SJCRH30 (cell line): ENCODE data around the gene EPS15. TPM values are rescaled to one million over a fixed set of nuclear protein-coding genes. Genes with fewer than 3 reads are reported as not detected.
"Not testable (repeated sequence)": the region's sequence is repeated elsewhere in the genome, so short reads cannot be mapped to it uniquely, and the experiment has no call there.

Source experiments
- DNase-seq, 2 experiments: peaks; one replicate each; pipeline ENCODE4 v3.0.0-alpha.2; 2015 to 2020
- H3K27ac ChIP-seq: fragments of 250-450 bp; sonication (Bioruptor Pico); 2 replicates; pipeline ENCODE4 v1.5.1; 2020; ENCODE audit warnings: mild to moderate bottlenecking, moderate library complexity
- H3K27me3 ChIP-seq: fragments of 250-450 bp; sonication (Bioruptor Pico); 2 replicates; pipeline ENCODE4 v1.5.1; 2020; ENCODE audit warnings: mild to moderate bottlenecking, moderate library complexity
- H3K36me3 ChIP-seq: fragments of 250-450 bp; sonication (Bioruptor Pico); 2 replicates; pipeline ENCODE4 v1.5.1; 2020; ENCODE audit warnings: mild to moderate bottlenecking, moderate library complexity
- H3K4me1 ChIP-seq: fragments of 250-450 bp; sonication (Bioruptor Pico); 2 replicates; pipeline ENCODE4 v1.5.1; 2020; ENCODE audit warnings: mild to moderate bottlenecking, moderate library complexity
- H3K4me3 ChIP-seq: fragments of 250-450 bp; sonication (Bioruptor Pico); 2 replicates; pipeline ENCODE4 v1.5.1; 2020; ENCODE audit warnings: mild to moderate bottlenecking, moderate library complexity
- H3K9me3 ChIP-seq: fragments of 250-450 bp; sonication (Bioruptor Pico); replicated peaks from 2 replicates; pipeline ENCODE4 v1.5.1; 2020; ENCODE audit warnings: mild to moderate bottlenecking, moderate library complexity
- total RNA-seq: library from RNA; depleted of rRNA; stranded (reverse); fragments of >200 nt; shearing (Covaris generic); gene quantifications from 2 replicates; pipeline ENCODE4 v1.2.3, GENCODE V29; 2014

Gene EPS15
- total RNA-seq, 1 experiment from 2014 or later = 34.7 TPM

DNA sequence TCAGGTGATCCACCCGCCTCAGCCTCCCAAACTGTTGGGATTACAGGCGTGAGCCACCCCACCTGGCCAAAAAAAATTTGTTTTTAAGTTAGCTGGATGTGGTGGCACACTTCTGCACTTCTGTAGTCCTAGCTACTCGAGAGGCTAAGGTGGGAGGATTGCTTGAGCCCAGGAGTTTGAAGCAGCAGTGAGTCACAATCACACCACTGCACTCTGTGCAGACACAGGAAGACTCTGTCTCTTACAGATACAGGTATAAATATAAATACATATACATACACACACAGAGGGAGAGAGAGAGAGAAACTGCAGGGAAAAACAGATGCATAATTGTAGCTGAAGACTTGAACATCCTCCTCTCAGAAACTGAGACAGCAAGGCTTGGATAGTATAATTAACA lies 34.8 kb upstream of the EPS15 start:
- no peaks in the 10 kb centered on the region for H3K27me3 ChIP-seq
- H3K36me3 ChIP-seq = no peaks in the 10 kb centered on the region
- peaks cover 10% of the 10 kb centered on the region for H3K4me1 ChIP-seq
- no peak overlapping the region for H3K27ac ChIP-seq
- H3K9me3 ChIP-seq = no peaks in the 10 kb centered on the region
- no peak overlapping the region for H3K4me3 ChIP-seq
- DNase-seq = no peak

DNA sequence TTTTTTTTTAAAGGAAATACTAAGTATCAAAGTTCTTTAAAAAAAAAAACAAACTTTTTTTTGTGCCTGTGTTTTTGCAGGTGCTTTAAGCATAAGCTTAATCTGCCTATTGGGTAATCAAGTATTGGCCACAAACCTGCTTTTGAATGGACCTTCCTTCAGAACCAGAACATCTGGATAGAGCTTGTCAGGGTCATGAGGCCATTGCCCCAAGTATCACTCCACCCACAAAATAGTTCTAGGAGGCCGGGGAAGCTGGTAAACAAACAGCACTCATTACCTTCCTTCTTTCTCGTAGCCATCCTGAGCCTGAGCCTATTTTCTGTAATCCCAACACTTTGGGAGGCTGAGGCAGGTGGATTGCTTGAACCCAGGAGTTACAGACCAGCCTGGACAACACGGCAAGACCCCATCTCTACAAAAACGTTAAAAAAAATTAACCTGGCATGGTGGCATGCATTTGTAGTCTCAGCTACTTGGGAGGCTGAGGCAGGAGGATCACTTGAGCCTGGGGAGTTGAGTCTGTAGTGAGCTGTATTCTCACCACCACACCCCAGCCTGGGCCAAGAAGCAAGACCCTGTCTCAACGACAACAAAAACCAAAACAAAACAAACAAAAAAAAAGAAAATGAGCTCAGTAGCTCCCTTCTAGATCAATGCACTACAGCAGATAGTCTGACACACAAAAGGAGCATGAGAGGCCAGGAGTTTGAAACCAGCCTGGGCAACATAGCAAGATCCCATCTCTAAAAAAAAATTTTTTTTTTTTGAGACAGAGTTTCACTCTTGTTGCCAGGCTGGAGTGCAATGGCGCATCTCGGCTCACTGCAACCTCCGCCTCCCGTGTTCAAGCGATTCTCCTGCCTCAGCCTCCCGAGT lies 34.1 kb upstream of the EPS15 start:
- Histone ChIP-seq H3K36me3 (no peaks in the 10 kb centered on the region), H3K4me1 (peaks cover 3% of the 10 kb centered on the region), H3K9me3 (no peaks in the 10 kb centered on the region), H3K27me3 (no peaks in the 10 kb centered on the region), H3K27ac (no peak overlapping the region), H3K4me3 (no peak overlapping the region)
- no peak for DNase-seq

- H3K4me3 ChIP-seq = no peak overlapping the region
- H3K4me1 ChIP-seq = no peaks in the 10 kb centered on the region; the same call in 1 of the 2 replicates
- H3K27me3 ChIP-seq = no peaks in the 10 kb centered on the region
- no peaks in the 10 kb centered on the region for H3K36me3 ChIP-seq
- H3K9me3 ChIP-seq = no peaks in the 10 kb centered on the region
- H3K27ac ChIP-seq = no peak overlapping the region
- no peak for DNase-seq
Measured at GRCh38 chr1:51551848-51552296, 32.8 kb upstream of the EPS15 start.

- no peaks in the 10 kb centered on the region for H3K36me3 ChIP-seq
- DNase-seq = no peak
- no peaks in the 10 kb centered on the region for H3K9me3 ChIP-seq
- H3K27ac ChIP-seq = no peak overlapping the region
- H3K27me3 ChIP-seq = no peaks in the 10 kb centered on the region
- H3K4me3 ChIP-seq = no peak overlapping the region
- no peaks in the 10 kb centered on the region; the same call in 1 of the 2 replicates for H3K4me1 ChIP-seq
Measured at GRCh38 chr1:51551081-51551480, 32.0 kb upstream of the EPS15 start.

- no peak for DNase-seq
- no peak overlapping the region for H3K27ac ChIP-seq
- no peaks in the 10 kb centered on the region for H3K36me3 ChIP-seq
- H3K4me3 ChIP-seq = no peak overlapping the region
- H3K4me1 ChIP-seq = no peaks in the 10 kb centered on the region; the same call in 1 of the 2 replicates
- H3K9me3 ChIP-seq = no peaks in the 10 kb centered on the region
- H3K27me3 ChIP-seq = no peaks in the 10 kb centered on the region
Measured at GRCh38 chr1:51549901-51550300, 30.8 kb upstream of the EPS15 start.

GRCh38 chr1:51549016-51549619 lies 30.1 kb upstream of the EPS15 start:
- no peaks in the 10 kb centered on the region for H3K27me3 ChIP-seq
- H3K4me3 ChIP-seq = no peak overlapping the region
- H3K27ac ChIP-seq = no peak overlapping the region
- H3K9me3 ChIP-seq = no peaks in the 10 kb centered on the region
- no peaks in the 10 kb centered on the region for H3K36me3 ChIP-seq
- no peak for DNase-seq
- H3K4me1 ChIP-seq = no peaks in the 10 kb centered on the region; the same call in 1 of the 2 replicates

DNA sequence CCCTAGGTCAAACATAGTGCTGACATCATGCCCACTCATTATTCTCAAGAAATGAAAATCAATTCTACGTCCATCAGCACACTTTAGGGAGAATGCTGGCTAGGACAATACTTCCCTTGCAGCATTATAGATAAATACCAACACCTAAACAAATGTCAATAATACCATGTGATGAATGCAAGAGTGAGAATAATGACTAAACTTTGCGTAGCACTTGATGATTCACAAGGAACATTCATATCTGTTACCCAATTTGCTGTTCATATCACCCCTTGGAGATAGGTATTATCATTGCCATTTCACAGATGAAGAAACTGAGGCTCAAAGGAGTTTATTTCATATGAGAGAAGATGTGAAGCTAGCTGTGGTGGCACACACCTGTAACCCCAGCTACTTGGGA lies 24.8 kb upstream of the EPS15 start:
- H3K36me3 ChIP-seq = no peaks in the 10 kb centered on the region
- DNase-seq = no peak
- H3K27ac ChIP-seq = no peak overlapping the region
- no peaks in the 10 kb centered on the region; the same call in 1 of the 2 replicates for H3K4me1 ChIP-seq
- no peak overlapping the region for H3K4me3 ChIP-seq
- no peaks in the 10 kb centered on the region for H3K27me3 ChIP-seq
- no peaks in the 10 kb centered on the region for H3K9me3 ChIP-seq

GRCh38 chr1:51542158-51542953 lies 23.3 kb upstream of the EPS15 start:
- H3K9me3 ChIP-seq = no peaks in the 10 kb centered on the region
- no peak for DNase-seq
- H3K4me1 ChIP-seq = no peaks in the 10 kb centered on the region
- no peaks in the 10 kb centered on the region for H3K36me3 ChIP-seq
- no peak overlapping the region for H3K4me3 ChIP-seq
- no peaks in the 10 kb centered on the region for H3K27me3 ChIP-seq
- no peak overlapping the region for H3K27ac ChIP-seq

GRCh38 chr1:51541313-51542050 lies 22.4 kb upstream of the EPS15 start:
- Histone ChIP-seq H3K27ac (no peak overlapping the region), H3K4me3 (no peak overlapping the region), H3K9me3 (no peaks in the 10 kb centered on the region), H3K27me3 (no peaks in the 10 kb centered on the region), H3K36me3 (no peaks in the 10 kb centered on the region), H3K4me1 (no peaks in the 10 kb centered on the region)
- no peak for DNase-seq

- Histone ChIP-seq H3K36me3 (no peaks in the 10 kb centered on the region), H3K27me3 (no peaks in the 10 kb centered on the region), H3K4me3 (no peak overlapping the region), H3K27ac (no peak overlapping the region), H3K4me1 (no peaks in the 10 kb centered on the region), H3K9me3 (no peaks in the 10 kb centered on the region)
- DNase-seq = no peak
Measured at GRCh38 chr1:51537568-51537967, 18.5 kb upstream of the EPS15 start.

GRCh38 chr1:51535006-51535592 lies 16.0 kb upstream of the EPS15 start:
- no peak overlapping the region for H3K4me3 ChIP-seq
- DNase-seq = peak; percentile 28 to 69
- H3K36me3 ChIP-seq = no peaks in the 10 kb centered on the region
- no peak overlapping the region for H3K27ac ChIP-seq
- no peaks in the 10 kb centered on the region for H3K4me1 ChIP-seq
- H3K27me3 ChIP-seq = no peaks in the 10 kb centered on the region
- no peaks in the 10 kb centered on the region for H3K9me3 ChIP-seq

- Histone ChIP-seq H3K4me3 (no peak overlapping the region), H3K27ac (no peak overlapping the region), H3K4me1 (no peaks in the 10 kb centered on the region), H3K9me3 (no peaks in the 10 kb centered on the region), H3K36me3 (no peaks in the 10 kb centered on the region), H3K27me3 (no peaks in the 10 kb centered on the region)
- no peak for DNase-seq
Measured at GRCh38 chr1:51534447-51534846, 15.4 kb upstream of the EPS15 start.

DNA sequence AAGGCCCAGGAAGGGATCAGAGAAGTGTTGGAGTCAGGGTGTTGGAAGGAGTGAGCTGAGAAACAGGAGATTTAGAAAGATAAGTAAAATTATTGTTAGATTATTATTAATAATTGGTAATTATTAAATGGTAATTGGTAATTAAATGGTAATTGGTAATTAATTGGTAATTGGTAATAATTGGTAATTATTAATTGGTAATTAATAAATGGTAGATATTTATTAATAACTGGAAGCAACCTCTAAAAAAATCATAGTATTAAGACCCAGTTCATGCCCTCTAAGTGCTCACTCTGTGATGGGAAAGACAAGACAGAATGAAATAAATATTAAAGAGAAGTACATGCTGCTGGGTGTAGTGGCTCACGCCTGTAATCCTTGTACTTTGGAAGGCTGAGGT lies 13.8 kb upstream of the EPS15 start:
- no peaks in the 10 kb centered on the region for H3K9me3 ChIP-seq
- H3K27me3 ChIP-seq = no peaks in the 10 kb centered on the region
- H3K27ac ChIP-seq = no peak overlapping the region
- H3K36me3 ChIP-seq = no peaks in the 10 kb centered on the region
- no peaks in the 10 kb centered on the region for H3K4me1 ChIP-seq
- DNase-seq = no peak
- no peak overlapping the region for H3K4me3 ChIP-seq

GRCh38 chr1:51530447-51530846 lies 11.4 kb upstream of the EPS15 start:
- DNase-seq, H3K9me3 ChIP-seq, H3K27me3 ChIP-seq, H3K27ac ChIP-seq, H3K36me3 ChIP-seq, H3K4me3 ChIP-seq, H3K4me1 ChIP-seq: not testable (repeated sequence)
